Fibroblast of villous mesenchyme (primary cell): ENCODE data around the gene LRP1-AS. TPM values are rescaled to one million over a fixed set of nuclear protein-coding genes. Genes with fewer than 3 reads are reported as not detected.

Experiments used
- DNase-seq: peaks from one replicate; pipeline ENCODE4 v3.0.0-alpha.2; 2010; ENCODE audit warnings: low read depth
- H3K4me3 ChIP-seq: 2 replicates; pipeline ENCODE4 v1.5.1; 2011; ENCODE audit warnings: low read depth, mild to moderate bottlenecking, low read length
- total RNA-seq: library from RNA; depleted of rRNA; stranded (reverse); fragments of >200 nt; gene quantifications from 2 replicates; pipeline ENCODE4 v1.2.3, GENCODE V29; 2012
- TF ChIP-seq, protein P1 (sequence below): IDR thresholded peaks from 2 replicates; pipeline ENCODE4 v1.5.1; 2012; ENCODE audit warnings: low read depth, mild to moderate bottlenecking, low read length; ENCODE audit not compliant: insufficient read depth

Gene LRP1-AS
- total RNA-seq, 1 donor = not detected

DNA sequence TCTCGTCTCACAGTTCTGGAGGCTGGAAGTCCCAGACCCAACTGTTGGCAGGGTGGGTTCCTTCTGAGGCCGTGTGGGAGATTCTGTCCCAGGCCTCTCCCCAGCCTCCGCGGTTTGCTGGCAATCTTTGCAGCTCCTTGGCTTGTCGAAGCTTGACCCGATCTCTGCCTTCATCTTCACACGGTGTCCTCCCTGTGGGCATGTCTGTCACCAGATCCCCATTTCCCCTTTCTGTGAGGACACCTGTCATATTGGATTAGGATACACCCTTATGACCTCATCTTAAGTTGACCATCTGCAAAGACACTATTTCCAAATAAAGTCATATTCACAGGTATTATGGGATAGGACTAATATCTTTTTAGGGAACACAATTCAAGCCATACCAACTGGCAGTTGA lies 22.6 kb upstream of the LRP1-AS start:
- H3K4me3 ChIP-seq = no peak overlapping the region
- TF ChIP-seq, protein P1, sequence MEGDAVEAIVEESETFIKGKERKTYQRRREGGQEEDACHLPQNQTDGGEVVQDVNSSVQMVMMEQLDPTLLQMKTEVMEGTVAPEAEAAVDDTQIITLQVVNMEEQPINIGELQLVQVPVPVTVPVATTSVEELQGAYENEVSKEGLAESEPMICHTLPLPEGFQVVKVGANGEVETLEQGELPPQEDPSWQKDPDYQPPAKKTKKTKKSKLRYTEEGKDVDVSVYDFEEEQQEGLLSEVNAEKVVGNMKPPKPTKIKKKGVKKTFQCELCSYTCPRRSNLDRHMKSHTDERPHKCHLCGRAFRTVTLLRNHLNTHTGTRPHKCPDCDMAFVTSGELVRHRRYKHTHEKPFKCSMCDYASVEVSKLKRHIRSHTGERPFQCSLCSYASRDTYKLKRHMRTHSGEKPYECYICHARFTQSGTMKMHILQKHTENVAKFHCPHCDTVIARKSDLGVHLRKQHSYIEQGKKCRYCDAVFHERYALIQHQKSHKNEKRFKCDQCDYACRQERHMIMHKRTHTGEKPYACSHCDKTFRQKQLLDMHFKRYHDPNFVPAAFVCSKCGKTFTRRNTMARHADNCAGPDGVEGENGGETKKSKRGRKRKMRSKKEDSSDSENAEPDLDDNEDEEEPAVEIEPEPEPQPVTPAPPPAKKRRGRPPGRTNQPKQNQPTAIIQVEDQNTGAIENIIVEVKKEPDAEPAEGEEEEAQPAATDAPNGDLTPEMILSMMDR = no peak
- DNase-seq = no peak

DNA sequence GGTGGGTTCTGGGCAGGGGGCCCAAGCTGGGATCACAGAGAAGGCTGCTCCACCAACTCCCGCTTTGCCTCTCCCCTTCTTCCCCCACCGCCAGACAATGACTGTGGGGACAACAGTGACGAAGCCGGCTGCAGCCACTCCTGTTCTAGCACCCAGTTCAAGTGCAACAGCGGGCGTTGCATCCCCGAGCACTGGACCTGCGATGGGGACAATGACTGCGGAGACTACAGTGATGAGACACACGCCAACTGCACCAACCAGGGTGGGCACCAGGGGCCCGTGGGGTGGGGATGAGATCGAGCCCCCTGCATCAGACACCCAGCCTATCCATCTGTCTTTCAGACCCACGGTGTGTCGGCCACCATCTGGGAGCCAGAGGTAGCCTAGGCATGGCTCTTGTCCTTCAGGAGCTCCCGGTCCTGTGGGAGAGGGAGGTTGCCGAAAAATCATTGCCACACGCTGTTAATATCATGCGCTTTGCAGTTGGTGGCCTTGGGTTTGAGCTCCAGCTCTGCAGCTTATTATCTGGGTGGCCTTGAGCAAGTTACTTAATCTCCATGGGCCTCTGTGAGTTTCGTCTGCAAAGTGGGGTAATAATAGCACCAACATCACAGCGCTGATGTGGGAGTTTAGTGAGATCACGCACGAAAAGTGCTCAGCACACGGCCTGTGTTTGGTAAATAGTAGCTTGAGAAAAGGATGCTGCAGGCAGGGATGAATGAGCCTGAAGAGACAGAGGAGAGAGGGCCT lies 21.8 kb upstream of the LRP1-AS start:
- H3K4me3 ChIP-seq = no peak overlapping the region
- DNase-seq = no peak
- TF ChIP-seq, protein P1 = no peak

DNA sequence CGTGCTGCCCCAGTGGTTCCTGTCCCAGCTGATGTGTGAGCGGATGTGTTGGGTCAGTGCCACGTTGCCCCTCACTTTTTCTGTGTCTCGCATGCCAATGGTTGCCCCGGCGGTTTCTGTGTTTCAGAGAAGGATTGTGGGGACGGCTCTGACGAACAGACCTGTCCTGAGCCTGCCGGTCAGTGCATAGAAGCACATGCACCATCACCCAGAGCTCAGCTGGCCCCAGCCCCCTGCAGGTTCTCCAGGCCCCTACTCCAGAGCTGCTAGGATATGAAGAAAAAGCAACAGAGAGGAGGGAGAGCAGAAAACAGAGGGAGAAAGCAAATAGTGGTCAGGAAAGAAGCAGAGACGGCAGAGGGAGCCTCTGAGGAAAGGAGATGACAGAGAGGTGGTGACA lies 20.6 kb upstream of the LRP1-AS start:
- no peak for DNase-seq

DNA sequence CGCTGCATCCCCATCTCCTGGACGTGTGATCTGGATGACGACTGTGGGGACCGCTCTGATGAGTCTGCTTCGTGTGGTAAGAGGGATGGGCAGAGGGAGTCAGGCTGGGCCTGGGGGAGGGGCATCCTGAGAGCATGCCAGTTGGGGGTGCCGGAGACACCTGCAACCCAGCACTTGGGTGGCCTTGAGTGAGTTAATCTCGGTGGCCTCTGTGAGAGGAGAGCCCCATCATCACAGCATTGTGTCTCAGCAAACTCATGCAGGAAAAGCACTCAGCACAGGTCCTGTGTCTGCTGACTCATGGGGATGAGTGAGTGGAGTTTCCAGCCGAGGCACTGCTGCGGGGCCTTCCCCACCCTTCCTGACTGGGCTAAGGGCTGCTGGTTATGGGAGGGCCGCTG lies 19.6 kb upstream of the LRP1-AS start:
- TF ChIP-seq, protein P1 = no peak
- DNase-seq = no peak
- no peak overlapping the region for H3K4me3 ChIP-seq

More for the DNA sequence above, 20.6 kb upstream of the LRP1-AS start:
- H3K4me3 ChIP-seq = no peak overlapping the region
- TF ChIP-seq, protein P1 = no peak

DNA sequence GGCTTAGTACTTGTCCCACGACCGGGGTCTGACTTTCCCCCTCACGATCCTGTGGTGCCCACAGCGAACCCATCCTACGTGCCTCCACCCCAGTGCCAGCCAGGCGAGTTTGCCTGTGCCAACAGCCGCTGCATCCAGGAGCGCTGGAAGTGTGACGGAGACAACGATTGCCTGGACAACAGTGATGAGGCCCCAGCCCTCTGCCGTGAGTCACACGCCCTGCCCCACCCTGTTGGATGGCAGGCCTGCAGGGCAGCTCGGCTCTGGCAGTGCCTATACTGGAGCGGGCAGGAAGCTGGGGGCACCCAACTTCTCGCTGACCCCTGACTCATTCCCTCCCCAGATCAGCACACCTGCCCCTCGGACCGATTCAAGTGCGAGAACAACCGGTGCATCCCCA lies 18.3 kb upstream of the LRP1-AS start:
- H3K4me3 ChIP-seq = no peak overlapping the region
- TF ChIP-seq, protein P1 = no peak
- no peak for DNase-seq

DNA sequence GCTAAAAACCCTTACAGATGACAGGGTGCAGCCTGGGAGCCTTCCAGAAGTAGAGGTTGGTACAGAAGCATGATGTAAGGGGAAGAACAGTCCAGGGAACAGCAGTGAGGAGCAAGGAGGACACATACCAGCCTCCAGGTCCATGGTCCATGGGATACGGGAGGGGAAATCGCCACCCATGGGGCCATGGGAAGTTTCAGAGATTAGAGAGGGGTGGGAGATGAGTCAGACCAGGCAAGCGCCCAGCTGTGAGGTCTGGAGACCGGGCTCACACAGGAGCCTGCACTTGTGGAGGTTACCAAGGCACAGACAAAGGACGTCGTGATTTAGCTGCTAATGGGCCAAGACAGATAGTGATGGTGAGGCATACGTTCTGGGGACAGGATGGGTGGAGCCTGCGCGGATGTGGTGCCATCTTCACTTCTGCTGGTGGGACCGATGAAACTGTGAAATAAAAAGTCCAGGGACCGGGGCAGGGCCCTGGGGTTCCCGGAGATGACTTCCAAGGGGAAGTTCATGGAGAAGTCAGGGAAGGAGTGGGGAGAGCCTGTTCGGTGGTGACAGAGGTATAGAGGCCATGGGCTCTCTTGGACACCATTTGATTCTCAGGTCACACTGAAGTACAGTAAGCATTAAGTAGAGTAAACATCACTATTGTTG lies 17.7 kb upstream of the LRP1-AS start:
- TF ChIP-seq, protein P1 = no peak
- peak; percentile 20 for DNase-seq
- no peak overlapping the region for H3K4me3 ChIP-seq
